H1 (cell line): ENCODE measurements around the gene SYT14. TPM values are rescaled to one million over a fixed set of nuclear protein-coding genes. Genes with fewer than 3 reads are reported as not detected.

ENCODE experiments used
- CTCF ChIA-PET: fragments of 300-600 bp; sonication (Branson Sonifier 250); formaldehyde crosslinking; loops from one replicate; lab custom pipeline; 2021; ENCODE audit not compliant: partially characterized antibody; lab: Charles Lee
- POLR2A ChIA-PET: fragments of 300-600 bp; sonication (Branson Sonifier 250); formaldehyde crosslinking; loops from one replicate; lab custom pipeline; 2021; ENCODE audit warnings: inconsistent platforms; ENCODE audit not compliant: partially characterized antibody; lab: Charles Lee
- DNase-seq, 2 experiments: peaks; one replicate each; pipeline versions ENCODE4 v3.0.0 to v3.0.0-alpha.2; 2010 to 2022; ENCODE audit warnings: low spot score in 2 of 2, low read depth in 1 of 2, mixed read lengths in 1 of 2
- FAIRE-seq: peaks from 2 replicates; lab custom pipeline; 2011; peaks lifted over from hg19 to GRCh38; lab: Jason Lieb, UNC
- H2AFZ ChIP-seq: 2 replicates; pipeline ENCODE4 v1.8.1; 2012; ENCODE audit warnings: low read length, inconsistent platforms
- H2AK5ac ChIP-seq: 2 replicates; pipeline ENCODE4 v1.6.1; 2013; ENCODE audit warnings: low read depth, low read length
- H2BK120ac ChIP-seq: replicated peaks from 2 replicates; pipeline ENCODE3; 2013; ENCODE audit warnings: low read depth, low read length, inconsistent platforms
- H2BK12ac ChIP-seq: 2 replicates; pipeline ENCODE4 v1.6.1; 2013; ENCODE audit warnings: low read depth, low read length
- H2BK15ac ChIP-seq: 2 replicates; pipeline ENCODE4 v1.6.1; 2013; ENCODE audit warnings: low read length
- H2BK20ac ChIP-seq: 2 replicates; pipeline ENCODE4 v1.6.1; 2013; ENCODE audit warnings: low read length
- H2BK5ac ChIP-seq: 2 replicates; pipeline ENCODE4 v1.6.1; 2013; ENCODE audit warnings: low read depth, low read length
- H3K14ac ChIP-seq: 2 replicates; pipeline ENCODE4 v1.6.1; 2013; ENCODE audit warnings: inconsistent platforms; ENCODE audit not compliant: insufficient read length
- H3K18ac ChIP-seq: 2 replicates; pipeline ENCODE4 v1.6.1; 2013; ENCODE audit warnings: low read length; ENCODE audit errors: extremely low read depth
- H3K23ac ChIP-seq: 2 replicates; pipeline ENCODE4 v1.6.1; 2013; ENCODE audit warnings: inconsistent platforms; ENCODE audit not compliant: insufficient read length
- H3K23me2 ChIP-seq: 2 replicates; pipeline ENCODE4 v1.6.1; 2013; ENCODE audit warnings: low read depth, low read length
- H3K27ac ChIP-seq: 2 replicates; pipeline ENCODE4 v1.6.1; 2011; ENCODE audit warnings: low read depth, low read length, inconsistent platforms
- H3K27me3 ChIP-seq, 4 experiments: replicated peaks in 1 of 4; 1 replicate in 1 of 4; 2 replicates in 3 of 4; pipeline versions ENCODE4 v1.6.1 to v1.8.1; 2011 to 2013; ENCODE audit warnings: low read length in 3 of 4, mild to moderate bottlenecking in 3 of 4, inconsistent platforms in 2 of 4, mixed read lengths in 2 of 4, moderate library complexity in 1 of 4; ENCODE audit not compliant: control insufficient read depth in 3 of 4, insufficient read depth in 3 of 4; ENCODE audit errors: extremely low read depth in 1 of 4
- H3K36me3 ChIP-seq, 4 experiments: 2 replicates each; pipeline versions ENCODE4 v1.6.1 to v1.8.1; 2011 to 2013; ENCODE audit warnings: mild to moderate bottlenecking in 4 of 4, low read length in 3 of 4, moderate library complexity in 2 of 4, control low read depth in 1 of 4, inconsistent platforms in 1 of 4; ENCODE audit not compliant: insufficient read depth in 4 of 4, control insufficient read depth in 2 of 4
- H3K4ac ChIP-seq: replicated peaks from 2 replicates; pipeline ENCODE3; 2013; ENCODE audit warnings: low read length, low read depth, mixed read lengths, inconsistent platforms; ENCODE audit not compliant: insufficient read length
- H3K4me1 ChIP-seq, 4 experiments: replicated peaks in 1 of 4; 1 replicate in 1 of 4; 2 replicates in 3 of 4; pipeline versions ENCODE4 v1.6.1 to v1.8.1; 2011 to 2013; ENCODE audit warnings: low read length in 3 of 4, inconsistent platforms in 2 of 4, mixed read lengths in 1 of 4; ENCODE audit not compliant: insufficient read depth in 4 of 4, control insufficient read depth in 3 of 4
- H3K4me2 ChIP-seq, 2 experiments: 2 replicates each; pipeline versions ENCODE4 v1.6.1 to v1.8.1; 2011 to 2013; ENCODE audit warnings: low read depth in 2 of 2, low read length in 2 of 2, control low read depth in 1 of 2, inconsistent platforms in 1 of 2, mild to moderate bottlenecking in 1 of 2; ENCODE audit not compliant: insufficient read depth in 1 of 2
- H3K4me3 ChIP-seq, 4 experiments: fragments of 200-600, 300-600 bp in 1 of 4; sonication (generic), shearing (Covaris generic), sonication (Bioruptor Twin) in 1 of 4; 2 replicates each; pipeline versions ENCODE4 v1.5.1 to v1.8.1; 2011 to 2016; ENCODE audit warnings: low read length in 4 of 4, low read depth in 3 of 4, control low read depth in 2 of 4, inconsistent platforms in 2 of 4, mild to moderate bottlenecking in 2 of 4, mixed read lengths in 1 of 4, moderate library complexity in 1 of 4; ENCODE audit not compliant: insufficient read depth in 2 of 4; ENCODE audit errors: extremely low read depth in 1 of 4
- H3K56ac ChIP-seq: replicated peaks from 2 replicates; pipeline ENCODE3; 2013; ENCODE audit warnings: low read depth, mild to moderate bottlenecking, mixed read lengths, low read length, inconsistent platforms; ENCODE audit not compliant: insufficient read length
- H3K79me1 ChIP-seq: 2 replicates; pipeline ENCODE4 v1.6.1; 2013; ENCODE audit warnings: low read depth, low read length, control low read depth
- H3K79me2 ChIP-seq, 2 experiments: 2 replicates each; pipeline versions ENCODE4 v1.6.1 to v1.8.1; 2012 to 2013; ENCODE audit warnings: low read length in 2 of 2, mild to moderate bottlenecking in 2 of 2, inconsistent platforms in 1 of 2; ENCODE audit not compliant: insufficient read depth in 2 of 2, control insufficient read depth in 1 of 2
- H3K9ac ChIP-seq, 4 experiments: replicated peaks in 1 of 4; 1 replicate in 1 of 4; 2 replicates in 3 of 4; pipeline versions ENCODE4 v1.6.1 to v1.8.1; 2011 to 2013; ENCODE audit warnings: low read depth in 3 of 4, low read length in 3 of 4, control low read depth in 2 of 4, mild to moderate bottlenecking in 2 of 4, moderate library complexity in 2 of 4, inconsistent platforms in 1 of 4; ENCODE audit errors: extremely low read depth in 1 of 4
- H3K9me3 ChIP-seq, 2 experiments: 2 replicates each; pipeline versions ENCODE4 v1.6.1 to v1.8.1; 2012 to 2013; ENCODE audit warnings: mild to moderate bottlenecking in 2 of 2, moderate library complexity in 2 of 2, control low read depth in 1 of 2, inconsistent platforms in 1 of 2, low read depth in 1 of 2, low read length in 1 of 2, mixed read lengths in 1 of 2; ENCODE audit not compliant: insufficient read depth in 2 of 2
- H4K20me1 ChIP-seq, 2 experiments: replicated peaks in 1 of 2; 2 replicates each; pipeline versions ENCODE3 to v1.8.1; 2011 to 2013; ENCODE audit warnings: inconsistent platforms in 2 of 2, low read length in 2 of 2, mild to moderate bottlenecking in 1 of 2; ENCODE audit not compliant: insufficient read depth in 2 of 2, control insufficient read depth in 1 of 2
- H4K5ac ChIP-seq: 2 replicates; pipeline ENCODE4 v1.6.1; 2013; ENCODE audit warnings: low read length, low read depth, mixed read lengths, inconsistent platforms; ENCODE audit not compliant: insufficient read length
- H4K8ac ChIP-seq: 2 replicates; pipeline ENCODE4 v1.8.0; 2013; ENCODE audit warnings: mild to moderate bottlenecking, moderate library complexity, low read length, inconsistent platforms; ENCODE audit not compliant: insufficient read depth; ENCODE audit errors: extremely low read depth
- H4K91ac ChIP-seq: replicated peaks from 2 replicates; pipeline ENCODE3; 2013; ENCODE audit warnings: low read length, mixed read lengths, inconsistent platforms; ENCODE audit not compliant: insufficient read length
- BCL11A ChIP-seq, 2 experiments: IDR thresholded peaks; one replicate each; pipeline ENCODE4 v1.6.1; 2011; ENCODE audit warnings: low read depth in 2 of 2, low read length in 2 of 2, mild to moderate bottlenecking in 2 of 2
- CTBP2 ChIP-seq: IDR thresholded peaks from 2 replicates; pipeline ENCODE4 v1.7.0; 2011; ENCODE audit warnings: borderline replicate concordance, mild to moderate bottlenecking, moderate library complexity, mixed read lengths, low read length; ENCODE audit not compliant: insufficient read depth, insufficient read length
- GABPA ChIP-seq: IDR thresholded peaks from 2 replicates; pipeline ENCODE4 v1.6.1; 2011; ENCODE audit warnings: mild to moderate bottlenecking, low read length, moderate library complexity, borderline replicate concordance; ENCODE audit not compliant: insufficient read depth
- KDM1A ChIP-seq: fragments of 200-600, 300-600 bp; sonication (generic); IDR thresholded peaks from 2 replicates; pipeline ENCODE4 v1.7.1; 2016; ENCODE audit warnings: mild to moderate bottlenecking, low read length, borderline replicate concordance
- KDM4A ChIP-seq: IDR thresholded peaks from one replicate; pipeline ENCODE4 v1.7.1; 2012; ENCODE audit warnings: low read depth, mild to moderate bottlenecking, moderate library complexity, low read length, inconsistent platforms; ENCODE audit not compliant: severe bottlenecking
- POLR2A ChIP-seq, 2 experiments: IDR thresholded peaks; 1 replicate in 1 of 2; 2 replicates in 1 of 2; pipeline ENCODE4 v1.6.1; 2011; ENCODE audit warnings: low read depth in 2 of 2, low read length in 2 of 2, mild to moderate bottlenecking in 2 of 2; ENCODE audit errors: control extremely low read depth in 1 of 2
- RXRA ChIP-seq: IDR thresholded peaks from 2 replicates; pipeline ENCODE4 v1.6.1; 2011; ENCODE audit warnings: low read depth, mild to moderate bottlenecking, low read length, moderate library complexity; ENCODE audit not compliant: insufficient read depth
- SAP30 ChIP-seq: fragments of 300-600 bp; sonication (generic); IDR thresholded peaks from 2 replicates; pipeline ENCODE4 v1.7.1; 2012; ENCODE audit warnings: low read length, moderate library complexity, mild to moderate bottlenecking, inconsistent platforms; ENCODE audit not compliant: insufficient read depth, insufficient replicate concordance
- SIX5 ChIP-seq: IDR thresholded peaks from 2 replicates; pipeline ENCODE4 v1.6.1; 2011; ENCODE audit warnings: mild to moderate bottlenecking, low read depth, low read length
- SP1 ChIP-seq: IDR thresholded peaks from 2 replicates; pipeline ENCODE4 v1.6.1; 2011; ENCODE audit warnings: low read depth, low read length
- TAF7 ChIP-seq: optimal IDR thresholded peaks from 2 replicates; pipeline ENCODE3; 2011; ENCODE audit warnings: low read depth, mild to moderate bottlenecking, inconsistent platforms, low read length, moderate library complexity, borderline replicate concordance
- TBP ChIP-seq: IDR thresholded peaks from 2 replicates; pipeline ENCODE4 v1.6.1; 2011; ENCODE audit warnings: low read depth, low read length, improper control_type of control experiment
- TEAD4 ChIP-seq: IDR thresholded peaks from 2 replicates; pipeline ENCODE4 v1.6.1; 2012; ENCODE audit warnings: low read depth, low read length, inconsistent platforms, mixed read lengths
- WGBS, 2 experiments: shearing (Covaris generic) in 1 of 2; methylation state at CpG; one replicate each; pipeline versions ENCODE4 v1.1.6 to v1.1.7; 2013 to 2015; ENCODE audit warnings: low lambda C conversion rate in 2 of 2, mixed read lengths in 2 of 2, inconsistent platforms in 1 of 2, low coverage in 1 of 2, missing lambda C conversion rate in 1 of 2; ENCODE audit not compliant: insufficient replicate concordance in 2 of 2, insufficient coverage in 1 of 2, insufficient read length in 1 of 2; ENCODE audit errors: extremely low coverage in 1 of 2, missing lambda C conversion rate in 1 of 2; 5-methylcytosine and 5-hydroxymethylcytosine counted together
- polyA plus RNA-seq, 7 experiments: library from polyadenylated mRNA; depleted of rRNA in 3 of 7; stranded (reverse) in 5 of 7; unstranded in 2 of 7; fragments of >200 nt in 5 of 7; fragments of 200-250 nt in 2 of 7; gene quantifications; 1 replicate in 5 of 7; 2 replicates in 1 of 7; 4 replicates in 1 of 7; pipeline versions ENCODE4 v1.2.1 to v1.2.3, GENCODE V29; 2011 to 2013; ENCODE audit warnings: missing spikeins in 2 of 7, mixed read lengths in 2 of 7
- total RNA-seq: library from RNA; stranded (reverse); fragmentation: NEBNext Ultra II Directional; extraction: Animal tissue kit (Norgen Biotek cat#: 25700); gene quantifications from 2 replicates; pipeline ENCODE4 v1.2.1, GENCODE V29; 2021
- TF ChIP-seq, protein P1 (sequence below): IDR thresholded peaks from 2 replicates; pipeline ENCODE4 v1.6.1; 2012; ENCODE audit warnings: inconsistent platforms

The SYT14 gene
- total and polyA plus RNA-seq, 2 of the 8 experiments (the other 6 are each of a cell fraction or from before 2014, with no cell fraction given), result 2.3 to 18.4 TPM

DNA sequence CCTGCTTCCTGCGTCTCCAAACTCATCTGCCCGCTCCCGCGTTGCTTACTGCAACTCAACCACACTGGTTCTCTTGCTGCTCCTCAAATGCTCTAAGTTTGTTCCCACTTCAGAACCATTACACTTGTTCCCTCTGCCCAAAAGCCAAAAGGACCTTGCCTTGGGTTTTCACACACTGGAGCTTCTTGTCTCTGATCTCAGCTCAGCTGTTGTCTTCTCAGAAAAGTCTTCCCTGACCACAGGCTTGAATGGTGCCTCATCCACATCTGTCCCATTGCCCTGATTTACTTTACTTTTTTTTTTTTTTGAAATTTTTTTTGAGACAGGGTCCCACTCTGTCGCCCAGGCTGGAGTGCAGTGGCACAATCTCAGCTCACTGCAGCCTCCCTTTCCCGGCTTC, 44.3 kb upstream of the SYT14 start:
- Histone ChIP-seq H3K4me2 (no peak overlapping the region), H3K9ac (no peak overlapping the region), H2AK5ac (no peak overlapping the region), H2BK20ac (no peak overlapping the region), H4K8ac (no peak overlapping the region), H3K23ac (no peak overlapping the region), H2BK15ac (no peak overlapping the region), H4K5ac (no peak overlapping the region), H3K18ac (no peak overlapping the region), H3K9me3 (peaks cover 0 to 5% of the 10 kb centered on the region in 2 experiments; a peak in 1 of 4 replicates), H3K79me1 (no peaks in the 10 kb centered on the region), H2AFZ (no peak overlapping the region; the same call in 1 of the 2 replicates), H3K27ac (no peak overlapping the region), H3K4me3 (no peak overlapping the region), H4K20me1 (no peaks in the 10 kb centered on the region), H4K91ac (no peak overlapping the region), H3K4ac (no peak overlapping the region), H3K79me2 (no peaks in the 10 kb centered on the region), H2BK120ac (no peak overlapping the region), H3K36me3 (no peaks in the 10 kb centered on the region), H3K23me2 (no peaks in the 10 kb centered on the region), H2BK5ac (no peak overlapping the region), H3K4me1 (no peaks in the 10 kb centered on the region), H3K14ac (no peak overlapping the region), H3K56ac (no peak overlapping the region), H3K27me3 (no peaks in the 10 kb centered on the region), H2BK12ac (no peak overlapping the region)
- TF ChIP-seq KDM1A, result no peak
- TF ChIP-seq CTBP2, result no peak
- TF ChIP-seq TBP, result no peak
- no peak for TF ChIP-seq TEAD4
- TF ChIP-seq SAP30, result no peak
- TF ChIP-seq RXRA, result no peak
- TF ChIP-seq BCL11A (IDR thresholded peaks at IDR 0.05; ENCODE audit: low read depth in 2 of 2, low read length in 2 of 2), result no peak
- TF ChIP-seq, protein P1, sequence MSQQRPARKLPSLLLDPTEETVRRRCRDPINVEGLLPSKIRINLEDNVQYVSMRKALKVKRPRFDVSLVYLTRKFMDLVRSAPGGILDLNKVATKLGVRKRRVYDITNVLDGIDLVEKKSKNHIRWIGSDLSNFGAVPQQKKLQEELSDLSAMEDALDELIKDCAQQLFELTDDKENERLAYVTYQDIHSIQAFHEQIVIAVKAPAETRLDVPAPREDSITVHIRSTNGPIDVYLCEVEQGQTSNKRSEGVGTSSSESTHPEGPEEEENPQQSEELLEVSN, result no peak
- no peak for TF ChIP-seq TAF7
- TF ChIP-seq GABPA, result no peak
- no peak for TF ChIP-seq SP1
- TF ChIP-seq POLR2A (IDR thresholded peaks at IDR 0.05; ENCODE audit: control extremely low read depth in 1 of 2, low read depth in 2 of 2, low read length in 2 of 2), result no peak
- no peak for TF ChIP-seq KDM4A
- TF ChIP-seq SIX5, result no peak
- DNase-seq, result no peak
- CTCF ChIA-PET, result interaction anchor here (0.7 to 1.9 kb wide), 6 partner anchors 12 to 347 kb away, joined by 3 to 5 read pairs (median 3); no protein-coding TSS in a partner anchor
- POLR2A ChIA-PET, result interaction anchor here (1.4 kb wide), 1 partner anchor 35 kb away, joined by 3 read pairs; no protein-coding TSS in a partner anchor
- 90% methylated on average over 6 of the region's 6 CpGs; no CpG with 5 or more reads in 1 of the 2 experiments for WGBS, 2 experiments
- FAIRE-seq, result no peak
